Activated CD8-positive, alpha-beta memory T cell treated with anti-CD3 and anti-CD28 coated beads for 36 hours (primary cell): Measurements from ENCODE around the gene DSCAML1. TPM values are rescaled to one million over a fixed set of nuclear protein-coding genes. Genes with fewer than 3 reads are reported as not detected.

Experiments
- CTCF ChIA-PET: fragments of 350-600 bp; sonication (Branson Sonifier 250); formaldehyde crosslinking; loops from one replicate; lab custom pipeline; 2021; ENCODE audit warnings: antibody characterized with exemption; lab: Charles Lee
- POLR2A ChIA-PET: fragments of 350-600 bp; sonication (Branson Sonifier 250); formaldehyde crosslinking; loops from one replicate; lab custom pipeline; 2021; ENCODE audit warnings: antibody characterized with exemption; lab: Charles Lee
- total RNA-seq, 2 experiments: library from RNA; stranded (reverse); gene quantifications; one replicate each; pipeline ENCODE4 v1.2.3, GENCODE V29; 2021

The DSCAML1 gene
- total RNA-seq, 2 experiments from 2014 or later, result 0.13 to 0.17 TPM

DNA sequence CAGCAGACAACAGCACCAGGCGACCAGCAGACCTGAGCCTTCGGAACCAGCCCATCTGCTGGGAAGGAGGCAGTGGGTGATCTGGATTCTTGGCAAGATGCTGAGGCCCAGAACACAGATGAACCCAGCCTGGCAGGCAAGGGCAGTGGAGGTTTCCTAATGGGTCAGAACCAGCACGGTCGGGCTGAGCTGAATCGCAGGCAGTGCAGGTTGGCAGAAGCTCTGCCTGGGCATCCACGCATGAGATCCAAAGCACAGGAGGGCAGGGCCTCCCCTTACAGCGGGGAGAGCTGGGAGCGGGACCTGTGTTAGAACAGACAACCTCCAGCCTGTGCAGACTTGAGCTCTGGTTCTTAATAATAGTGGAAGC, 47.5 kb downstream of the DSCAML1 start:
- ChIA-PET CTCF (interaction anchor here (0.8 kb wide), 1 partner anchor 58 kb away, joined by 3 read pairs; no protein-coding TSS in a partner anchor), POLR2A (no interaction called here)

GRCh38 chr11:117748771-117749540, 48.1 kb downstream of the DSCAML1 start:
- ChIA-PET CTCF (interaction anchor here (0.8 to 1.0 kb wide), 2 partner anchors 59 to 323 kb away, joined by 3 read pairs; no protein-coding TSS in a partner anchor), POLR2A (no interaction called here)

DNA sequence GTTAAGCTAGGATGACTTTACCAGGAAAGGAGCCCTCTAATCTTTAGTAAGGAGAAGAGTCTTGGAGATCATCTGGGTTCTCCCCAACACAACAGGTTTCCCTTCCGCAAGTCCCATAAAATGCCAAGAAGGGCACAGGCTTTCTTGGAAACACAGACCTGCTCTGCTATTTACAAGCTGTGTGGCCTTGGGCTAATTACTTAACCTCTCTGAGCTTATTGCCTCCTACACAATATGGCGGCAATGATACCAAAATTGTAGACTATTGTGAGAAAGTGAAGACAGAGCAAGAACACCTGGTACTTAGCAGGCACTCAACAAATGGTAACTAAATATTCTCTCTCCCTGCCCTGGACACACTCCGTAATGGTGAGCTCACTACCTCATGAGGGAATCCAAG, 49.1 kb downstream of the DSCAML1 start:
- ChIA-PET CTCF (interaction anchor here (1.0 kb wide), 1 partner anchor 322 kb away, joined by 3 read pairs; no protein-coding TSS in a partner anchor), POLR2A (no interaction called here)

DNA sequence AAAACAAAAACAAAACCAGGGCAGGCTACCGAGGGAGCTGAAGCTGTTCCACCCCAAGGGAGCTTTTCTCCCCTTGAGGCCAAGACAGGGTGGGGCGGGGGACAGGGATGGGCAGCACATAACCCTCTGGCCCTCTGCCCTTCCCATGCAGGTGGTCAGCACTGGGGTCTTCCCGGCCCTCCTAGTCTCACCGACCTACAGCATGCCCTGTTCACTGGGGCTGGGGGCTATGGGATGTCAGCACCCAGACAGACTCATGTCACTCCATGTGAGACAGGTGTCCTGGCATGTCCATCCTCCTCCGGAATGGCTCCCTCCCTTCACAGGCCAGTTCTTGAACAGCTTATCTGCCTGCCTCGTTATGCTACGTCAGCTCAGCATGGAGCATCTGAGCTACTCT, 51.7 kb downstream of the DSCAML1 start:
- POLR2A ChIA-PET, result no interaction called here
- CTCF ChIA-PET, result no interaction called here

- POLR2A ChIA-PET, result no interaction called here
- CTCF ChIA-PET, result no interaction called here
Measured at GRCh38 chr11:117744471-117745150, 52.4 kb downstream of the DSCAML1 start.

GRCh38 chr11:117743121-117743815, 53.7 kb downstream of the DSCAML1 start:
- POLR2A ChIA-PET, result no interaction called here
- CTCF ChIA-PET, result no interaction called here

GRCh38 chr11:117738246-117738957, 58.6 kb downstream of the DSCAML1 start:
- ChIA-PET CTCF (no interaction called here), POLR2A (no interaction called here)

GRCh38 chr11:117735350-117735977, 61.6 kb downstream of the DSCAML1 start:
- CTCF ChIA-PET, result no interaction called here
- POLR2A ChIA-PET, result no interaction called here

- ChIA-PET CTCF (no interaction called here), POLR2A (no interaction called here)
Measured at GRCh38 chr11:117734601-117735024, 62.4 kb downstream of the DSCAML1 start.

DNA sequence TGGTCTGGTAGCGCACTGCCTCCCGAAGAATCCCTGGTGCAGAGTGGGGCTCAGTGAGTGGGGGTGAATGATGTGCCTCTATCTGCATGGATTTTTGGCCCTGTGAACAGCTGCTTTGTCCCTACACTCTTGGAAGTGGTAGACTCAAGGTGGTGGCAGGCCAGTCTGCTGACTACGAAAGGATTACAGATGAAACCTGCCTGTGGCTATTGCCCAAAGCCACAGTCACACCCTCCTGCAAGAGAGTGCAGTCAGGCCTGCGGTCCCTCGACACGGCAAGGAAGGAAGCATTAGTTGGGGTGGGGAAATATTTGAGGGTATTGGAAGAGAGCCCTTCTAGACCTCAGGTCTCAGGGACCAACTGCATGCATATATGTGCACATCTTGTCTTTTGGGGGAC, 63.7 kb downstream of the DSCAML1 start:
- ChIA-PET CTCF (no interaction called here), POLR2A (no interaction called here)

DNA sequence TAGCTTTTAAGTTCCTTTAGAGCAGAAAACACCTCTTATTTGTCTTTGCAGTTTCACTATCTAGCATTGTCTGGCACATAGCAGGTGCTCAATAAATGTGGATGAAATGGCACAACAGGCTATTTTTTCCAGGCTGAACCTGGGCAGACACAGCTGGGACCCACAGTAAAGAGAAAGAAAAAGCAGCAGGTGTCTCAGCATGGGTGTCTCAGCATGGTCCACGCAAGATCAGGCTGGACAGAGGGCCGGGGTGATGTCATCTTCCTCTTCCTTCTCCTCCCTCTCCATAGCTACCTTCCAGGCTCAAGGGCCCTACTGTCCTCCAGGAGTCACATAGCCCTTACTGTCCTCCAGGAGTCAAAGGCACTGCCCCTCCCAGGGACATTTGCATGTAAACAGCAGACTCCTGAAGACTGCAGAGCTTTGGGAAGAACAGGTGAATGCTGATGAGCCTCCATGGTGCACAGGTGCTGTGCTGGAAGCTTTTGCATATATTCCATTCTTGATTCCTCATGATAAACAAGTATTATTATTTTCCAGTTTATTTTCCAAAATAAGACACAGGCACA, 65.2 kb downstream of the DSCAML1 start:
- POLR2A ChIA-PET, result no interaction called here
- CTCF ChIA-PET, result no interaction called here

- POLR2A ChIA-PET, result no interaction called here
- CTCF ChIA-PET, result no interaction called here
Measured at GRCh38 chr11:117730208-117730800, 66.7 kb downstream of the DSCAML1 start.

GRCh38 chr11:117725048-117725734, 71.8 kb downstream of the DSCAML1 start:
- CTCF ChIA-PET, result no interaction called here
- POLR2A ChIA-PET, result no interaction called here

DNA sequence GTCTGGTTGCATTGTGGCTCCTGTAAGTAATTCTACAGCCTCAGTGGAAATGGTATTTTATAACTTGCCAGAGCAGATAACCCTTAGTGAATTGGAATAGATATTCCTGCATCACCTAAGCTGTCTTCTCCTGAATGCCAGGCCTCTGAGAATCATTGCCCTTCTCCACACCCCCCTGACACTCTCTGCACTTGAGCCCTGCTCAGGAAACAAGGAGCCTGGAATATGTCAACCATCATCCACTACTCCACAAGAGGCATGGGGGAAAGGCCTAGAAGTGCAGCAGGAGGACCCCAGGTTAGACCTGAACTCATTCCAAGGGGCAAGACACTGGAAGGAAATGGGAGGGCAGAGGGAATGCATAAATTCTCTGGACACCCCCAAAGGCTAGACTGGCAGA, 72.4 kb downstream of the DSCAML1 start:
- CTCF ChIA-PET, result no interaction called here

DNA sequence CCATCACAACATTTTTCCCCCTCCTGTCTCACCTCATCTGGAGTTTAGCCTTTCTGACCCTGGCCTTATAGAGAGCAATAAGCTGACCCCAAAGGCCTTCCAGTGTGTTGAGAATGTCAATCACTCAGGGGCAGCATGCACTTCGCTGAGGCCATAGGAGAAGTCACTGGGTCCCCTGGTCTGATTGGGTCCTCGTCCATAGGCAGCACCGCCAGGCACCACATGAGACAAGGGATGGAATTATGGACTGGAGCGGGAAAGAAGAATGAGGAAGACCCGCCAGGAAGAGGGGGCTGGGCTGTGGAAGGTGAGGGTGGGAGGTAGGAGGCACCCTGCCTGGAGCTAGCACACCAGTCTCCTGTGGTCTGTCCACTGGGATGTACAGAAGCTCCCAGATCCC, 72.9 kb downstream of the DSCAML1 start:
- CTCF ChIA-PET, result no interaction called here
- POLR2A ChIA-PET, result no interaction called here

More for the DNA sequence above, 72.4 kb downstream of the DSCAML1 start:
- POLR2A ChIA-PET, result no interaction called here

DNA sequence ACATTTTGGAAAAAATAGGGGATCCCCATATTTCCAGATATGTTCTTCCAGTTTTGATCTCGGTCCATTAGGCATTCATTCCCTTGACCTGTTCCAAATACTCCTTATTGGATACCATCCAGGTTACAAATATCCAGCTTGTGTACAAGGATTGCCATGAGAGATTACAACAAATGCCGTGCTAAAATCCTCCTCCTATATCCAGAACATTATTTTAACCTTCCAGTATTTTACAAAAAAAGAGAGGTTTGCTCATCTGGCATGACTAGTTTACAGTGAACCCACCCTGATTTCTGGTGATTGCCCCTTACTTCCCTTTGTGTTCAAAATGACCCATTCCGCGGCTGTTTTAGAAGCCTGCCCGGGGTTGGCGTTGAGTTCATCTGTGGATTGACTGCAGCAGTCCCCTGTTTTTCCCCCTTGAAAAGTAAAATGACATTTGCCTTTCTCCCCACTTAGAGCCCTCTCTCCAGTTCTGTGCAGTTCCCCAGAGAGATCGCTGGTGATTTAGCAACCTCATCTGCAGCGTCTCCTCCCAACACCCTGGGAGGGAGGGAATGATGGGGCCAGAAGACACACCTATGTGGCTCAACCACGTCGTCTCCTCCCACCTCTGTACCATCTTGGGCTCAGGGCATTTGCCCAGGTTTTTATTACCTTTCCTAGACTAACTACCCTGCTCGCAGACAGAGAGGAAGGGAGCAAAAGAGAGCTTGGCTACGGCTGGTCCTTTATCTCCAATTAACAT, 73.6 kb downstream of the DSCAML1 start:
- ChIA-PET POLR2A (no interaction called here), CTCF (no interaction called here)

GRCh38 chr11:117722082-117722481, 74.9 kb downstream of the DSCAML1 start:
- ChIA-PET CTCF (no interaction called here), POLR2A (no interaction called here)
